Neural crest cell (in vitro differentiated cells): ENCODE data around the gene IFT81. TPM values are rescaled to one million over a fixed set of nuclear protein-coding genes. Genes with fewer than 3 reads are reported as not detected.
"Not testable (repeated sequence)": the region's sequence is repeated elsewhere in the genome, so short reads cannot be mapped to it uniquely, and the experiment has no call there.

Experiments
- DNase-seq: peaks from one replicate; pipeline ENCODE4 v3.0.0; 2021; ENCODE audit warnings: low read depth, mixed read lengths, low spot score
- H3K27ac Mint-ChIP-seq: one replicate; pipeline ENCODE4 v1.8.0; 2021; ENCODE audit warnings: mild to moderate bottlenecking, mixed read lengths; ENCODE audit not compliant: unreplicated experiment
- H3K27me3 Mint-ChIP-seq: 2 replicates; pipeline ENCODE4 v1.8.0; 2021; ENCODE audit warnings: low read depth, mild to moderate bottlenecking, mixed read lengths
- H3K36me3 Mint-ChIP-seq: 2 replicates; pipeline ENCODE4 v1.8.0; 2021; ENCODE audit warnings: low read depth, mild to moderate bottlenecking, mixed read lengths
- H3K4me1 Mint-ChIP-seq: 2 replicates; pipeline ENCODE4 v1.8.0; 2021; ENCODE audit warnings: mixed read lengths
- H3K4me3 Mint-ChIP-seq: one replicate; pipeline ENCODE4 v1.8.0; 2021; ENCODE audit warnings: mild to moderate bottlenecking, mixed read lengths
- H3K9me3 Mint-ChIP-seq: 2 replicates; pipeline ENCODE4 v1.8.0; 2021; ENCODE audit warnings: mixed read lengths
- CTCF ChIP-seq: fragments of 200-600 bp; sonication (generic); conservative IDR thresholded peaks from 2 replicates; pipeline ENCODE4 v1.5.0; 2021; ENCODE audit warnings: antibody characterized with exemption, mild to moderate bottlenecking
- total RNA-seq: library from RNA; stranded (reverse); gene quantifications from 2 replicates; pipeline ENCODE4 v1.2.1, GENCODE V29; 2021

IFT81 gene
- total RNA-seq, 1 donor from 2014 or later: 40.4 TPM

DNA sequence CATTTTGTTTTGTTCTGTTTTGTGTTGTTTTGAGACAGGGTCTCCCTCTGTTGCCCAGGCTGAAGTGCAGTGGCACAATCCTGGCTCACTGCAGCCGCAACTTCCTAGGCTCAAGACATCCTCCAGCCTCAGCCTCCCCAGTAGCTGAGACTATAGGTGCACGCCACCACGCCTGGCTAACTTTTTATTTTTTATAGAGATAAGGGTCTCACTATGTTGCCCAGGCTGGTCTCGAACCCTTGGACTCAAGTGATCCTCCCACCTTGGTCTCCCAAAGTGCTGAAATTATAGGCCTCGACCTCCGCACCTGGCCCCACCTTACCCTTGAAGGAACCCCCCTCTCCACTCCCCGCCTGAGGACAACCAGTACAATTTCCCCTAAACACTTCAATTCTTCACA, 7.5 kb upstream of the IFT81 start:
- Mint-ChIP-seq H3K4me1 (no peaks in the 10 kb centered on the region), H3K27me3 (peaks cover 13% of the 10 kb centered on the region), H3K36me3 (no peaks in the 10 kb centered on the region), H3K27ac (peak overlapping the region; percentile 81), H3K4me3 (no peak overlapping the region), H3K9me3 (no peaks in the 10 kb centered on the region)
- DNase-seq: no peak
- no peak for TF ChIP-seq CTCF

DNA sequence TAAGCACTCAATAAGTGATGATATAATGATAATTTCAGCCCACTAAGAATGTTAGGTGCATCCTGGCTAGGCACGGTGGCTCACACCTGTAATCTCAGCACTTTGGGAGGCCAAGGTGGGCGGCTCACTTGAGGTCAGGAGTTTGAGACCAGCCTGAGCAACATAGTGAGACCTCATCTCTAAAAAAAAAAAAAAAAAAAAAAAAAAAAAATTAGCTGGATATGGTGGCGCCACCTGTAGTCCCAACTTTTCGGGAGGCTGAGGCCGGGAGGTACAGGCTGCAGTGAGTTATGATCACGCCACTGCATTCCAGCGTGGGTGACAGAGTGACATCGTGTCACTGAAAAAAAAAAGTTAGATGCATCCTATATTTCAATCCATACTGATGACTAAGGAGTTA, 6.9 kb upstream of the IFT81 start:
- DNase-seq: not testable (repeated sequence)

DNA sequence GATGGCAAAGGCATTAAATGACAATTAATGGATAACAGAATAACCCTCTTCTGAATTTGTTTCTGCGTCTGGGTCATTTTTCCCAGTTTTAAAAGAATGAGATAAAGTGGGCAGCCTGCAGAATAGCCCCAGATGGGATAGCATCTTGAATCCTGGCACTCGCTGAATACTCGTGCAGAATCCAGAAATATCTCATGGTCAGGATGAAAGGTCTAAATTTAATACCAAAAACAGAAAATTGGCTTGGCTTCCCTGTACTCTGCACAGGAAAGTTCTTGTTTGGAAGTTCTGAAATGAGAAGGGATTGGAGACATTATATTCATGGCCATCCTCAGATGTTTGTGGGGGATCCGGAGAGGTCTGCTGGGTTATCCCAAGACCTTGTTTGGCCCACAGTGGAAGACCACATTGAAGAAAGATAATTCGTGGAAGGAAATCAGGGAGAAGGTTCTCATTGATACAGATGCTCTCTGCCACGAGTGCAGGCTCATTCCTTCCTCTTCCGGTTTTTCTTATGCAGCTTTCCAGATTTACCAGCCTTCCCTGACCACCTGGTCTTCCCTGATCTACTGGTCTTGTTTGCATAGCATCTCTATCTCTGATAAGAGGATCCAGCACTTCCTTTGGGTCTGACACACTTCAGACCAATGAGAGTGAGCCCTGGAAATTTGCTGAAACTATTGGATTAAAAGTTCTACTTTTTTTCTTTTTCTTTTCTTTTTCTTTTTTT, 6.0 kb upstream of the IFT81 start:
- Mint-ChIP-seq H3K4me1 (no peaks in the 10 kb centered on the region), H3K27ac (no peak overlapping the region), H3K9me3 (no peaks in the 10 kb centered on the region), H3K36me3 (no peaks in the 10 kb centered on the region), H3K4me3 (no peak overlapping the region), H3K27me3 (peaks cover 16% of the 10 kb centered on the region)
- TF ChIP-seq CTCF: no peak
- no peak for DNase-seq

More for the DNA sequence above, 6.9 kb upstream of the IFT81 start:
- not testable (repeated sequence) for H3K4me3 Mint-ChIP-seq, H3K27ac Mint-ChIP-seq, H3K4me1 Mint-ChIP-seq, H3K36me3 Mint-ChIP-seq, H3K9me3 Mint-ChIP-seq
- H3K27me3 Mint-ChIP-seq: peaks cover 13% of the 10 kb centered on the region
- peak; percentile 29 for TF ChIP-seq CTCF

GRCh38 chr12:110122929-110123328, 1.2 kb upstream of the IFT81 start:
- Mint-ChIP-seq H3K9me3 (no peaks in the 10 kb centered on the region), H3K4me1 (peaks cover 24% of the 10 kb centered on the region), H3K27ac (no peak overlapping the region), H3K27me3 (peaks cover 20% of the 10 kb centered on the region), H3K4me3 (peak overlapping the region; percentile 6), H3K36me3 (no peaks in the 10 kb centered on the region)
- TF ChIP-seq CTCF: no peak
- DNase-seq: no peak

DNA sequence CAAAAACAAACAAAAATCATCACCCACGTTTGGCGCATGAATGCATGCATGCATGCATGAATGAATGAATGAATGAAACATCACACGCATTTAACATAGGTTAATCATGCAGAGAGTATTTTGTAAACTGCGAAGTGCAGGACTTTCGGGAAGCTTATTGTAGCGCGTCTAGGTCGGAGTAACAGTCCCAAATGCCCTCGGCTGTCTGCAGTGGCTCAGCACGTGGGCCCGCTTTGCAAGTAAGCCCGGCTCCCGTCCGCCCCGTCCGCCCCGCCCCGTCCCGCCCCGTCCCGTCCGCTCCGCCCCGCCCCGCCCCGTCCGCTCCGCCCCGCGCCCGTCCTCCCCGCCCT, 263 bp upstream of the IFT81 start:
- DNase-seq: no peak
- Mint-ChIP-seq H3K27ac (no peak overlapping the region), H3K27me3 (peaks cover 20% of the 10 kb centered on the region), H3K4me1 (peaks cover 25% of the 10 kb centered on the region), H3K4me3 (peak overlapping the region; percentile 99), H3K36me3 (no peaks in the 10 kb centered on the region), H3K9me3 (no peaks in the 10 kb centered on the region)
- no peak for TF ChIP-seq CTCF
